ENCODE results near the gene MINDY4. TPM values are rescaled to one million over a fixed set of nuclear protein-coding genes. Genes with fewer than 3 reads are reported as not detected.

Gene MINDY4
- total and polyA plus RNA-seq, 10 of the 15 experiments (the other 5 are each of a cell fraction or from before 2014, with no cell fraction given) = 0.10 to 0.90 (median 0.40) TPM

DNA sequence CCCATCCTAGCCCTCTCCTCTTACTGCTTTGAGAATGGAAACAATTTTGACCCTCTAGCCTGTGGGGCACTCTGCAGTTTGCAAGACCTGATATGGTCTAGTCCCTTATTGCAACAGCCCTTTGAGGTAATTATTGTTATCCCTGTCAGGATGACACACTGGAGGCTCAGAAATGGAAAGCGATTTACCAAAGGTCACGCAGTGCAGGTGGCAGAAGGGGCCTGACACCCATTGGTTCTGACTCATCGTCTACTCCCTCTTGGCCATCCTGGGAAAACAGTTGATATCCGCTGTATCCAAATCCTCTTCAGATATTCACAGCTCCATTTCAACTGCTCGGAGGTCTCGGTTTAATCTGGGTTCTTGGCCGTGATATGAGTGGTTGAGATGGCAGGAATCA is 95.7 kb downstream of the MINDY4 start:
- ChIA-PET SMC1A (ENCODE audit: uncharacterized antibody, unreplicated experiment) (no interaction called here), RAD21 (ENCODE audit: unreplicated experiment) (no interaction called here), CTCF (no interaction called here), POLR2A (no interaction called here)
- Histone ChIP-seq H3K4me3 (no peak overlapping the region), H3K9ac (ENCODE audit: control insufficient read depth, insufficient read depth, low read length) (no peak overlapping the region), H3K4me2 (ENCODE audit: control insufficient read depth, insufficient read depth) (no peak overlapping the region), H3K9me3 (replicated peaks; ENCODE audit: control insufficient read depth, insufficient read depth, low read length) (no peaks in the 10 kb centered on the region), H3K36me3 (ENCODE audit: control insufficient read depth in 2 of 2, insufficient read depth in 2 of 2, low read length in 1 of 2) (no peaks in the 10 kb centered on the region), H3K4me1 (ENCODE audit: control insufficient read depth, insufficient read depth, low read length) (no peaks in the 10 kb centered on the region), H2AFZ (ENCODE audit: control insufficient read depth, low read depth, low read length) (no peak overlapping the region), H3K79me2 (ENCODE audit: control insufficient read depth, insufficient read depth, low read length) (no peaks in the 10 kb centered on the region), H3K27ac (ENCODE audit: control insufficient read depth, insufficient read depth) (no peak overlapping the region), H4K20me1 (ENCODE audit: control insufficient read depth, insufficient read depth) (no peaks in the 10 kb centered on the region; the same call in 1 of the 2 replicates), H3K27me3 (replicated peaks in 1 of 2; ENCODE audit: control insufficient read depth in 2 of 2, insufficient read depth in 2 of 2, low read length in 1 of 2) (no peaks in the 10 kb centered on the region)
- 74% methylated on average over 7 of the region's 7 CpGs for WGBS (ENCODE audit: insufficient coverage, insufficient replicate concordance, low lambda C conversion rate, missing lambda C conversion rate)
- intact Hi-C loops (cut with micrococcal nuclease; ENCODE audit: unreplicated experiment) (no loop called here), in situ Hi-C loops (cut with MboI) (no loop called here)
- DNase-seq (ENCODE audit: low read depth, low spot score) (no peak), FAIRE-seq (no peak), ATAC-seq (no peak)
- BruUV-seq (replicated peaks) = no TSS peak
- TF ChIP-seq CBX3 (IDR thresholded peaks at IDR 0.05; ENCODE audit: borderline replicate concordance, low read depth) (no peak), RFX5 (IDR thresholded peaks at IDR 0.05; ENCODE audit: low read depth, low read length) (no peak), FOXM1 (IDR thresholded peaks at IDR 0.05; ENCODE audit: low read depth, low read length) (no peak), MXI1 (IDR thresholded peaks at IDR 0.05; ENCODE audit: low read depth, low read length) (no peak), IKZF1 (conservative IDR thresholded peaks at IDR 0.05) (no peak), RAD21 (IDR thresholded peaks at IDR 0.05; ENCODE audit: insufficient read depth, low read depth, low read length) (no peak), HDAC6 (IDR thresholded peaks at IDR 0.05; ENCODE audit: unreplicated experiment) (no peak), CBX5 (IDR thresholded peaks at IDR 0.05; ENCODE audit: low read depth) (no peak), KAT2A (conservative IDR thresholded peaks at IDR 0.05; ENCODE audit: control insufficient read depth, low read depth, low read length) (no peak), CBFB (IDR thresholded peaks at IDR 0.05; ENCODE audit: low read depth) (no peak), TBL1XR1 (IDR thresholded peaks at IDR 0.05; ENCODE audit: low read depth, low read length) (no peak), TARDBP (IDR thresholded peaks at IDR 0.05; ENCODE audit: borderline replicate concordance) (no peak), STAT1 (conservative IDR thresholded peaks at IDR 0.05) (no peak)
- TF ChIP-seq, protein P1, sequence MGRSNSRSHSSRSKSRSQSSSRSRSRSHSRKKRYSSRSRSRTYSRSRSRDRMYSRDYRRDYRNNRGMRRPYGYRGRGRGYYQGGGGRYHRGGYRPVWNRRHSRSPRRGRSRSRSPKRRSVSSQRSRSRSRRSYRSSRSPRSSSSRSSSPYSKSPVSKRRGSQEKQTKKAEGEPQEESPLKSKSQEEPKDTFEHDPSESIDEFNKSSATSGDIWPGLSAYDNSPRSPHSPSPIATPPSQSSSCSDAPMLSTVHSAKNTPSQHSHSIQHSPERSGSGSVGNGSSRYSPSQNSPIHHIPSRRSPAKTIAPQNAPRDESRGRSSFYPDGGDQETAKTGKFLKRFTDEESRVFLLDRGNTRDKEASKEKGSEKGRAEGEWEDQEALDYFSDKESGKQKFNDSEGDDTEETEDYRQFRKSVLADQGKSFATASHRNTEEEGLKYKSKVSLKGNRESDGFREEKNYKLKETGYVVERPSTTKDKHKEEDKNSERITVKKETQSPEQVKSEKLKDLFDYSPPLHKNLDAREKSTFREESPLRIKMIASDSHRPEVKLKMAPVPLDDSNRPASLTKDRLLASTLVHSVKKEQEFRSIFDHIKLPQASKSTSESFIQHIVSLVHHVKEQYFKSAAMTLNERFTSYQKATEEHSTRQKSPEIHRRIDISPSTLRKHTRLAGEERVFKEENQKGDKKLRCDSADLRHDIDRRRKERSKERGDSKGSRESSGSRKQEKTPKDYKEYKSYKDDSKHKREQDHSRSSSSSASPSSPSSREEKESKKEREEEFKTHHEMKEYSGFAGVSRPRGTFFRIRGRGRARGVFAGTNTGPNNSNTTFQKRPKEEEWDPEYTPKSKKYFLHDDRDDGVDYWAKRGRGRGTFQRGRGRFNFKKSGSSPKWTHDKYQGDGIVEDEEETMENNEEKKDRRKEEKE (IDR thresholded peaks at IDR 0.05) = no peak
- TF ChIP-seq, protein P2, sequence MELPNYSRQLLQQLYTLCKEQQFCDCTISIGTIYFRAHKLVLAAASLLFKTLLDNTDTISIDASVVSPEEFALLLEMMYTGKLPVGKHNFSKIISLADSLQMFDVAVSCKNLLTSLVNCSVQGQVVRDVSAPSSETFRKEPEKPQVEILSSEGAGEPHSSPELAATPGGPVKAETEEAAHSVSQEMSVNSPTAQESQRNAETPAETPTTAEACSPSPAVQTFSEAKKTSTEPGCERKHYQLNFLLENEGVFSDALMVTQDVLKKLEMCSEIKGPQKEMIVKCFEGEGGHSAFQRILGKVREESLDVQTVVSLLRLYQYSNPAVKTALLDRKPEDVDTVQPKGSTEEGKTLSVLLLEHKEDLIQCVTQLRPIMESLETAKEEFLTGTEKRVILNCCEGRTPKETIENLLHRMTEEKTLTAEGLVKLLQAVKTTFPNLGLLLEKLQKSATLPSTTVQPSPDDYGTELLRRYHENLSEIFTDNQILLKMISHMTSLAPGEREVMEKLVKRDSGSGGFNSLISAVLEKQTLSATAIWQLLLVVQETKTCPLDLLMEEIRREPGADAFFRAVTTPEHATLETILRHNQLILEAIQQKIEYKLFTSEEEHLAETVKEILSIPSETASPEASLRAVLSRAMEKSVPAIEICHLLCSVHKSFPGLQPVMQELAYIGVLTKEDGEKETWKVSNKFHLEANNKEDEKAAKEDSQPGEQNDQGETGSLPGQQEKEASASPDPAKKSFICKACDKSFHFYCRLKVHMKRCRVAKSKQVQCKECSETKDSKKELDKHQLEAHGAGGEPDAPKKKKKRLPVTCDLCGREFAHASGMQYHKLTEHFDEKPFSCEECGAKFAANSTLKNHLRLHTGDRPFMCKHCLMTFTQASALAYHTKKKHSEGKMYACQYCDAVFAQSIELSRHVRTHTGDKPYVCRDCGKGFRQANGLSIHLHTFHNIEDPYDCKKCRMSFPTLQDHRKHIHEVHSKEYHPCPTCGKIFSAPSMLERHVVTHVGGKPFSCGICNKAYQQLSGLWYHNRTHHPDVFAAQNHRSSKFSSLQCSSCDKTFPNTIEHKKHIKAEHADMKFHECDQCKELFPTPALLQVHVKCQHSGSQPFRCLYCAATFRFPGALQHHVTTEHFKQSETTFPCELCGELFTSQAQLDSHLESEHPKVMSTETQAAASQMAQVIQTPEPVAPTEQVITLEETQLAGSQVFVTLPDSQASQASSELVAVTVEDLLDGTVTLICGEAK (IDR thresholded peaks at IDR 0.05; ENCODE audit: borderline replicate concordance) = no peak
